ENCODE measurements around the gene FIBP.

Gene FIBP

GRCh38 chr11:65844231-65844872 is 43.9 kb downstream of the FIBP start:
- DNase-seq (ENCODE audit: low read depth): no peak

GRCh38 chr11:65843811-65844210 is 44.5 kb downstream of the FIBP start:
- DNase-seq (ENCODE audit: low read depth): no peak

- DNase-seq (ENCODE audit: low read depth): no peak
Observed at GRCh38 chr11:65842144-65842543, 46.1 kb downstream of the FIBP start.

GRCh38 chr11:65834202-65834601 is 54.1 kb downstream of the FIBP start:
- DNase-seq (ENCODE audit: low read depth): no peak

All from fibroblast of the conjunctiva (primary cell).